ENCODE data around the gene TENM4. TPM values are rescaled to one million over a fixed set of nuclear protein-coding genes. Genes with fewer than 3 reads are reported as not detected.

TENM4 gene
- total RNA-seq, 2 donors from 2014 or later = 68.2 to 130 TPM

DNA sequence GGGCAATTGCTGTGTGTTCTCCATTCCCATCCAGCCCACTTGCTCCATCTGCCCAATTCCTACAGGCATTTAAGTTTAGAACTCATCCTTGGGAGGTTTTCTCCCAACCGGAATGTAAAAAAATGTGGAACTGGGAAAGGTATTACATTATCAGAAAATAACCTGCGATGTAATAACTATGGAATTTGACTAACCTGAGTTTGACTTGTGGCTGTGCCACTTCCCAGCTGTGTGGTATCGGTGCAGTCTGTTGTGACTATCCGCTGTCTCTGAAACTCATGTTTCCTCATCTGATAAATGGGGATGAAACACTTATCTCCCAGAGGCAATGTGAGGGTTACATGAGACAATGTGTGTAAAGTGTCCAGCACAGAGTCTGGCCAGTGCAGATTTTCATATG is 77.6 kb downstream of the TENM4 start:
- Histone ChIP-seq H3K27me3 (ENCODE audit: control insufficient read depth, insufficient read depth, low read length, poor library complexity, severe bottlenecking) (no peaks in the 10 kb centered on the region), H3K27ac (ENCODE audit: low read depth, low read length) (no peak overlapping the region), H3K36me3 (ENCODE audit: control insufficient read depth, insufficient read depth, low read length) (no peaks in the 10 kb centered on the region), H3K9ac (ENCODE audit: extremely low read depth, low read length, poor library complexity, severe bottlenecking) (no peak overlapping the region), H3K9me3 (ENCODE audit: control insufficient read depth, low read length) (no peaks in the 10 kb centered on the region), H3K4me3 (ENCODE audit: low read length) (no peak overlapping the region), H3K4me1 (ENCODE audit: control insufficient read depth, insufficient read depth, low read length) (peaks cover 33% of the 10 kb centered on the region)
- TF ChIP-seq, protein P1, sequence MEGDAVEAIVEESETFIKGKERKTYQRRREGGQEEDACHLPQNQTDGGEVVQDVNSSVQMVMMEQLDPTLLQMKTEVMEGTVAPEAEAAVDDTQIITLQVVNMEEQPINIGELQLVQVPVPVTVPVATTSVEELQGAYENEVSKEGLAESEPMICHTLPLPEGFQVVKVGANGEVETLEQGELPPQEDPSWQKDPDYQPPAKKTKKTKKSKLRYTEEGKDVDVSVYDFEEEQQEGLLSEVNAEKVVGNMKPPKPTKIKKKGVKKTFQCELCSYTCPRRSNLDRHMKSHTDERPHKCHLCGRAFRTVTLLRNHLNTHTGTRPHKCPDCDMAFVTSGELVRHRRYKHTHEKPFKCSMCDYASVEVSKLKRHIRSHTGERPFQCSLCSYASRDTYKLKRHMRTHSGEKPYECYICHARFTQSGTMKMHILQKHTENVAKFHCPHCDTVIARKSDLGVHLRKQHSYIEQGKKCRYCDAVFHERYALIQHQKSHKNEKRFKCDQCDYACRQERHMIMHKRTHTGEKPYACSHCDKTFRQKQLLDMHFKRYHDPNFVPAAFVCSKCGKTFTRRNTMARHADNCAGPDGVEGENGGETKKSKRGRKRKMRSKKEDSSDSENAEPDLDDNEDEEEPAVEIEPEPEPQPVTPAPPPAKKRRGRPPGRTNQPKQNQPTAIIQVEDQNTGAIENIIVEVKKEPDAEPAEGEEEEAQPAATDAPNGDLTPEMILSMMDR (conservative IDR thresholded peaks at IDR 0.05) = no peak
- H3K4me3 Mint-ChIP-seq = no peak overlapping the region
- H3K9me3 Mint-ChIP-seq = no peaks in the 10 kb centered on the region
- DNase-seq = no peak
- no peaks in the 10 kb centered on the region for H3K27me3 Mint-ChIP-seq (ENCODE audit: insufficient read depth)
- H3K27ac Mint-ChIP-seq = no peak overlapping the region
- H3K4me1 Mint-ChIP-seq = peaks cover 45% of the 10 kb centered on the region
- H3K36me3 Mint-ChIP-seq (ENCODE audit: low read depth) = no peaks in the 10 kb centered on the region
- 60 to 94% methylated on average over 1 to 4 of the region's 4 CpGs for WGBS, 2 experiments (ENCODE audit: insufficient coverage in 1 of 2, insufficient read length in 1 of 2)

DNA sequence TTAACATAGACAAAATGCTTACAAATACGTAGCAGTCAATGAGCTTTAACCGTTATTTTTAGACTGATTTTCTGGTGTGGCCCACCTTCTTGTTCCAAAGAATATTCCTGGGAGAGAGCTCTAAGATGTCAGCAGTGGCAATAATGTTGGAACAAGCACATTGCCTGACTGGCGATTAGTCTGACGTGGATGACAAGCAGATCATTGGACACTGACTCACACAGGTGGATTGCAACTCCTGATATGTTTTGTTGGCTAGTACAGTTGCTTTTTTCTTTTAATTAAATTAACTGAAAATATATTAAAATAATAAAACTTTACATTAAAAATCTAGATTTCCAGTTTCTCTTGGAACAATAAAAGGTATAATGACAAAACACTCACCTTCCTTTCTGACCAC is 78.0 kb downstream of the TENM4 start:
- Mint-ChIP-seq H3K36me3 (ENCODE audit: low read depth) (no peaks in the 10 kb centered on the region), H3K27ac (no peak overlapping the region), H3K4me1 (peaks cover 40% of the 10 kb centered on the region), H3K9me3 (no peaks in the 10 kb centered on the region), H3K27me3 (ENCODE audit: insufficient read depth) (no peaks in the 10 kb centered on the region), H3K4me3 (no peak overlapping the region)
- peaks cover 28% of the 10 kb centered on the region for H3K4me1 ChIP-seq (ENCODE audit: control insufficient read depth, insufficient read depth, low read length)
- H3K4me3 ChIP-seq (ENCODE audit: low read length) = no peak overlapping the region
- no peaks in the 10 kb centered on the region for H3K9me3 ChIP-seq (ENCODE audit: control insufficient read depth, low read length)
- H3K9ac ChIP-seq (ENCODE audit: extremely low read depth, low read length, poor library complexity, severe bottlenecking) = no peak overlapping the region
- 93 to 100% methylated on average over 2 to 4 of the region's 4 CpGs for WGBS, 2 experiments (ENCODE audit: insufficient coverage in 1 of 2, insufficient read length in 1 of 2)
- H3K27me3 ChIP-seq (ENCODE audit: control insufficient read depth, insufficient read depth, low read length, poor library complexity, severe bottlenecking) = no peaks in the 10 kb centered on the region
- no peaks in the 10 kb centered on the region for H3K36me3 ChIP-seq (ENCODE audit: control insufficient read depth, insufficient read depth, low read length)
- TF ChIP-seq, protein P1 (conservative IDR thresholded peaks at IDR 0.05) = no peak
- no peak overlapping the region for H3K27ac ChIP-seq (ENCODE audit: low read depth, low read length)
- DNase-seq = no peak

DNA sequence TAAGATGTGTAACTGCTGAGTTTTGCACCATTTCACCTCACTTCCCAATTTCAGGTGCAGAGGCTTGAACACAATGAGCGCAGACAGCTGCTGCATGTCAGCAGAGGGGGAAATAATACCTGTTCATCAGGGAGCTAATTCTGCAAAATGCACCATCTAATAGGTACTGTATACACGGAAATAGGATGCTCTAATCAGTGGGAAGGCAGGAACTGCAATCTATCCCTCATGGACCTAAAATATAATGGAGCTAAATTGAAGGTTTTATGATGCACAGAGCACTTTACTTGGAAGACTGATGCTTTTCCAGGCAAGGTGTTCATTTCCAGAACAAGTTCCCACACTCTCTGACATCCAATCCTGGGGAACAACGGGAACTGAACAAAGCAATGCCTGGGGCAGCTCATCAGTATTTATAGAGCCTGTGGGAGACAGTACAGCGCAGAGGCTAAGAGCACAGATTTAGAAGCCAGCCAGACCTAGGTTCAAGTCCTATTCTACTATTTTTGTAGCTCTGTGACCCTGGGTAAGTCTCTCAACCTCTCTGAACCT is 78.5 kb downstream of the TENM4 start:
- Mint-ChIP-seq H3K27ac (no peak overlapping the region), H3K4me1 (peaks cover 35% of the 10 kb centered on the region), H3K4me3 (no peak overlapping the region), H3K36me3 (ENCODE audit: low read depth) (no peaks in the 10 kb centered on the region), H3K27me3 (ENCODE audit: insufficient read depth) (no peaks in the 10 kb centered on the region), H3K9me3 (no peaks in the 10 kb centered on the region)
- H3K27ac ChIP-seq (ENCODE audit: low read depth, low read length) = no peak overlapping the region
- TF ChIP-seq, protein P1 (conservative IDR thresholded peaks at IDR 0.05) = no peak
- DNase-seq = no peak
- no peak overlapping the region for H3K9ac ChIP-seq (ENCODE audit: extremely low read depth, low read length, poor library complexity, severe bottlenecking)
- peaks cover 24% of the 10 kb centered on the region for H3K4me1 ChIP-seq (ENCODE audit: control insufficient read depth, insufficient read depth, low read length)
- no peaks in the 10 kb centered on the region for H3K27me3 ChIP-seq (ENCODE audit: control insufficient read depth, insufficient read depth, low read length, poor library complexity, severe bottlenecking)
- WGBS, 2 experiments (ENCODE audit: insufficient coverage in 1 of 2, insufficient read length in 1 of 2) = 89 to 93% methylated on average over 4 of the region's 4 CpGs
- H3K9me3 ChIP-seq (ENCODE audit: control insufficient read depth, low read length) = no peaks in the 10 kb centered on the region
- H3K4me3 ChIP-seq (ENCODE audit: low read length) = no peak overlapping the region
- no peaks in the 10 kb centered on the region for H3K36me3 ChIP-seq (ENCODE audit: control insufficient read depth, insufficient read depth, low read length)

All from endodermal cell (in vitro differentiated cells).